ENCODE data around the gene KDELR1. TPM values are rescaled to one million over a fixed set of nuclear protein-coding genes. Genes with fewer than 3 reads are reported as not detected.

KDELR1 gene
- total and polyA plus RNA-seq, 7 donors: 61.5 to 195 (median 76.8) TPM

GRCh38 chr19:48338802-48339503 lies 52.4 kb downstream of the KDELR1 start:
- TF ChIP-seq EP300 (IDR thresholded peaks at IDR 0.05): no peak
- no peak for TF ChIP-seq CTCF (IDR thresholded peaks at IDR 0.05)
- TF ChIP-seq POLR2AphosphoS5 (IDR thresholded peaks at IDR 0.05): no peak
- TF ChIP-seq POLR2A (IDR thresholded peaks at IDR 0.05): no peak
- H3K9me3 ChIP-seq: no peaks in the 10 kb centered on the region
- H3K4me3 ChIP-seq: no peak overlapping the region
- no peaks in the 10 kb centered on the region for H3K27me3 ChIP-seq
- H3K4me1 ChIP-seq: peaks cover 0 to 3% (median 0%) of the 10 kb centered on the region in 4 donors
- WGBS, 2 donors: 94 to 95% methylated on average over 14 of the region's 14 CpGs
- no peak overlapping the region for H3K27ac ChIP-seq
- no peak for DNase-seq
- intact Hi-C loops (cut with DNase I): no loop called here
- peaks cover 0 to 8% (median 0%) of the 10 kb centered on the region in 4 donors for H3K36me3 ChIP-seq

- no peak for TF ChIP-seq EP300 (IDR thresholded peaks at IDR 0.05)
- TF ChIP-seq POLR2AphosphoS5 (IDR thresholded peaks at IDR 0.05): no peak
- TF ChIP-seq CTCF (IDR thresholded peaks at IDR 0.05): no peak
- no peak for TF ChIP-seq POLR2A (IDR thresholded peaks at IDR 0.05)
- Histone ChIP-seq H3K9me3 (no peaks in the 10 kb centered on the region), H3K4me1 (peaks cover 0 to 10% (median 5%) of the 10 kb centered on the region in 4 donors), H3K27ac (no peak overlapping the region), H3K4me3 (no peak overlapping the region), H3K36me3 (peaks cover 0 to 7% (median 0%) of the 10 kb centered on the region in 4 donors), H3K27me3 (no peaks in the 10 kb centered on the region)
- intact Hi-C loops (cut with DNase I): no loop called here
- DNase-seq: no peak
- 93% methylated on average over 14 of the region's 14 CpGs for WGBS, 2 donors
These were observed 53.0 kb downstream of the KDELR1 start for GRCh38 chr19:48338253-48338755.

- 2% methylated on average over 54 of the region's 54 CpGs for WGBS, 2 donors
- peak; percentile 18 to 67 (median 38) for TF ChIP-seq POLR2AphosphoS5 (IDR thresholded peaks at IDR 0.05)
- TF ChIP-seq EP300 (IDR thresholded peaks at IDR 0.05): no peak
- peak in 3 of 4 experiments; percentile 51 to 89 (median 85) for TF ChIP-seq CTCF (IDR thresholded peaks at IDR 0.05)
- no peak for TF ChIP-seq POLR2A (IDR thresholded peaks at IDR 0.05)
- Histone ChIP-seq H3K4me1 (peaks cover 0 to 48% (median 43%) of the 10 kb centered on the region in 4 donors), H3K4me3 (peak overlapping the region; percentile 15 to 44 (median 40)), H3K27me3 (no peaks in the 10 kb centered on the region), H3K9me3 (no peaks in the 10 kb centered on the region), H3K27ac (peak overlapping the region; percentile 89 to 94 (median 94)), H3K36me3 (peaks cover 0 to 20% (median 2%) of the 10 kb centered on the region in 4 donors)
- intact Hi-C loops (cut with DNase I): loop anchor here (1.0 kb wide), 1 partner anchor 13 kb away; no protein-coding TSS in a partner anchor
- peak; percentile 97 for DNase-seq
These were observed 57.6 kb downstream of the KDELR1 start for GRCh38 chr19:48333467-48334384.

GRCh38 chr19:48332662-48333466 lies 58.5 kb downstream of the KDELR1 start:
- Histone ChIP-seq H3K27ac (peak overlapping the region; percentile 89 to 94 (median 94)), H3K4me3 (peak overlapping the region; percentile 15 to 44 (median 40)), H3K36me3 (peaks cover 0 to 25% (median 2%) of the 10 kb centered on the region in 4 donors), H3K4me1 (peaks cover 0 to 52% (median 43%) of the 10 kb centered on the region in 4 donors), H3K27me3 (no peaks in the 10 kb centered on the region), H3K9me3 (no peaks in the 10 kb centered on the region)
- intact Hi-C loops (cut with DNase I): loop anchor here (1.0 kb wide), 1 partner anchor 13 kb away; no protein-coding TSS in a partner anchor
- TF ChIP-seq POLR2AphosphoS5 (IDR thresholded peaks at IDR 0.05): peak; percentile 93 to 98 (median 98)
- TF ChIP-seq CTCF (IDR thresholded peaks at IDR 0.05): no peak
- TF ChIP-seq EP300 (IDR thresholded peaks at IDR 0.05): peak in 2 of 4 donors; percentile 85 to 92
- peak in 1 of 2 donors; percentile 76 for TF ChIP-seq POLR2A (IDR thresholded peaks at IDR 0.05)
- 0 to 1% methylated on average over 25 of the region's 25 CpGs for WGBS, 2 donors
- peak; percentile 99 for DNase-seq
